Measurements from ENCODE around the gene E2F4. TPM values are rescaled to one million over a fixed set of nuclear protein-coding genes. Genes with fewer than 3 reads are reported as not detected.
A peak's percentile ranks its signal among the peaks of the same experiment; 100 is the strongest.

Gene E2F4
- total RNA-seq, 1 donor from 2014 or later, result 47.1 TPM

- DNase-seq (ENCODE audit: low read depth), result no peak
- Histone ChIP-seq H3K4me3 (ENCODE audit: low read depth, low read length) (no peak overlapping the region), H3K36me3 (ENCODE audit: control insufficient read depth, insufficient read depth, low read length) (peaks cover 2% of the 10 kb centered on the region), H3K27me3 (ENCODE audit: control insufficient read depth, insufficient read depth, low read length) (peaks cover 14% of the 10 kb centered on the region)
- no peak for FAIRE-seq
- TF ChIP-seq CTCF (IDR thresholded peaks at IDR 0.05; ENCODE audit: insufficient read depth, low read length, severe bottlenecking), result no peak
Measured at GRCh38 chr16:67166110-67166547, 25.8 kb upstream of the E2F4 start.

- DNase-seq (ENCODE audit: low read depth) (no peak), FAIRE-seq (no peak)
- TF ChIP-seq CTCF (IDR thresholded peaks at IDR 0.05; ENCODE audit: insufficient read depth, low read length, severe bottlenecking), result no peak
- no peak overlapping the region for H3K4me3 ChIP-seq (ENCODE audit: low read depth, low read length)
- H3K27me3 ChIP-seq (ENCODE audit: control insufficient read depth, insufficient read depth, low read length), result peaks cover 14% of the 10 kb centered on the region
- no peaks in the 10 kb centered on the region for H3K36me3 ChIP-seq (ENCODE audit: control insufficient read depth, insufficient read depth, low read length)
Measured at GRCh38 chr16:67166598-67167168, 25.3 kb upstream of the E2F4 start.

- FAIRE-seq (no peak), DNase-seq (ENCODE audit: low read depth) (no peak)
- no peak for TF ChIP-seq CTCF (IDR thresholded peaks at IDR 0.05; ENCODE audit: insufficient read depth, low read length, severe bottlenecking)
- no peak overlapping the region for H3K4me3 ChIP-seq (ENCODE audit: low read depth, low read length)
- peaks cover 14% of the 10 kb centered on the region for H3K27me3 ChIP-seq (ENCODE audit: control insufficient read depth, insufficient read depth, low read length)
- no peaks in the 10 kb centered on the region for H3K36me3 ChIP-seq (ENCODE audit: control insufficient read depth, insufficient read depth, low read length)
Measured at GRCh38 chr16:67167588-67167987, 24.4 kb upstream of the E2F4 start.

GRCh38 chr16:67169011-67169451 is 22.9 kb upstream of the E2F4 start:
- FAIRE-seq, result no peak
- Histone ChIP-seq H3K36me3 (ENCODE audit: control insufficient read depth, insufficient read depth, low read length) (no peaks in the 10 kb centered on the region), H3K27me3 (ENCODE audit: control insufficient read depth, insufficient read depth, low read length) (peaks cover 14% of the 10 kb centered on the region), H3K4me3 (ENCODE audit: low read depth, low read length) (no peak overlapping the region)
- no peak for DNase-seq (ENCODE audit: low read depth)
- TF ChIP-seq CTCF (IDR thresholded peaks at IDR 0.05; ENCODE audit: insufficient read depth, low read length, severe bottlenecking), result no peak

GRCh38 chr16:67169642-67170167 is 22.2 kb upstream of the E2F4 start:
- DNase-seq (ENCODE audit: low read depth), result no peak
- TF ChIP-seq CTCF (IDR thresholded peaks at IDR 0.05; ENCODE audit: insufficient read depth, low read length, severe bottlenecking), result peak; percentile 71
- FAIRE-seq, result no peak

More at GRCh38 chr16:67169642-67170167, 22.2 kb upstream of the E2F4 start:
- H3K36me3 ChIP-seq (ENCODE audit: control insufficient read depth, insufficient read depth, low read length), result no peaks in the 10 kb centered on the region
- peaks cover 13% of the 10 kb centered on the region for H3K27me3 ChIP-seq (ENCODE audit: control insufficient read depth, insufficient read depth, low read length)
- H3K4me3 ChIP-seq (ENCODE audit: low read depth, low read length), result peak overlapping the region; percentile 43
